GM12801 (cell line): Measurements from ENCODE around the gene CFTR.

Experiments used
- CTCF ChIP-seq: IDR thresholded peaks from one replicate; pipeline ENCODE4 v1.5.1; 2011; ENCODE audit warnings: control low read depth; ENCODE audit not compliant: insufficient read length; ENCODE audit errors: extremely low read depth

The CFTR gene

GRCh38 chr7:117592011-117592635, 112.3 kb downstream of the CFTR start:
- TF ChIP-seq CTCF: no peak

DNA sequence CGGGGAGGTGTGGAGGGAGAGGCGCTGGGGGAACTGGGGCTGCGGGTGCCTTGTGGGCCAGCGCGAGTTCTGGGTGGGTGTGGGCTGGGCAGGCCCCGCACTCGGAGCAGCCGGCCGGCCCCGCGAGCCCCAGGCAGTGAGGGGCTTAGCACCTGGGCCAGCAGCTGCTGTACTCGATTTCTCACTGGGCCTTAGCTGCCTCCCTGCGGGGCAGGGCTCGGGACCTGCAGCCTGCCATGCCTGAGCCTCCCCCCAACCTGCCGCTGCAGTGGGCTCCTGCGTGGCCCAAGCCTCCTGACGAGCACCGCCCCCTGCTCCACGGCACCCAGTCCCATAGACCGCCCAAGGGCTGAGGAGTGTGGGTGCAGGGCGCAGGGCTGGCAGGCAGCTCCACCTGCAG, 116.3 kb downstream of the CFTR start:
- no peak for TF ChIP-seq CTCF

DNA sequence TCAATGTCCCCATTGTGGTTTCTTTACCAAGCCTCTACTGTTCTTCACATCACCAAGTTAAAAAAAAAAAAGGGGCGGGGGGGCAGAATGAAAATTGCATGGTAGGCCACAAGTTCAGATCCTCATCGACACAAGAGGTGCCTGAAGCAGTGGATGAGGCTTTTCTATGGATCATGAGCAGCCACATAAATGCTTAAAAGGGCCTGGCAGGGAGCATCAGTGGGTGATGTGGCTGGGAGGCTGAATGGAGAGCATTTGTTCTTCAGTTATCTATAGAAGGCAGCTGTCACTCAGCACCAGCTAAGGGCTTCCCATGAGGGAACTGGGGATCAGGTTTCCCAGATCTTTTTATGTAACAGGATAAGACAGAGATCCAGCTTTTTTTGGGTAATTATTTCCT, 117.9 kb downstream of the CFTR start:
- TF ChIP-seq CTCF: no peak

GRCh38 chr7:117600911-117601310, 121.1 kb downstream of the CFTR start:
- TF ChIP-seq CTCF: no peak

DNA sequence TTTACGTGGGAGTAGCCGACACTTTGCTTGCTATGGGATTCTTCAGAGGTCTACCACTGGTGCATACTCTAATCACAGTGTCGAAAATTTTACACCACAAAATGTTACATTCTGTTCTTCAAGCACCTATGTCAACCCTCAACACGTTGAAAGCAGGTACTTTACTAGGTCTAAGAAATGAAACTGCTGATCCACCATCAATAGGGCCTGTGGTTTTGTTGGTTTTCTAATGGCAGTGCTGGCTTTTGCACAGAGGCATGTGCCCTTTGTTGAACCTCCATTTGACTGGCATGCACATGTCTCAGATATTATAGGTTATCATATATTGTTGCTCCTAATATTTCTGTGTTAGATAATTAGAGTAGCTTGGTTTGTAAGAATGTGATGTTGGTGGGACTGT, 123.8 kb downstream of the CFTR start:
- TF ChIP-seq CTCF: no peak

GRCh38 chr7:117605712-117606111, 125.9 kb downstream of the CFTR start:
- no peak for TF ChIP-seq CTCF

GRCh38 chr7:117606132-117606531, 126.3 kb downstream of the CFTR start:
- TF ChIP-seq CTCF: no peak
